Measurements from ENCODE around the gene GRIK3.

DNA sequence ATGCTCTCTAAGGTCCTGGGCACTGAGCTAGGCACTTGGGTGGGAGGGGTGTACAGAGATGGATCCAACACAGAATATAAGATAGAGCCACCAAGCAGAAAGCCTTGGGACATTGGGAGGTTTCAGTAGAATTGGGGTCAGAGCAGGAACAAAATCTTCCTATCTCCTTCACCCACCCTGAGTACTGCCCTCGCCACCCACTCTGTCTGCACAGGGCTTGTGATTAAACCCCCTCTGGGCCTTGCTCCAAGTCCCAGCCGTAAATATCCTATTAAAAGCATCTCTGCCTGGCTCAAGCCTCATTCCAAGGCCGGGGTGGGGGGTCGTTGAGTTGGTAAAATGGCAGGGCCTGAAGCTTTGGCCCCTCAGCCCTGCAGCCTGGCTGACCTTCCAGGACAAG lies 166.7 kb downstream of the GRIK3 start:
- no peak for TF ChIP-seq ZNF274 (IDR thresholded peaks at IDR 0.05; ENCODE audit: low read length)
- TF ChIP-seq ZNF274 (tag by site-specific recombination; IDR thresholded peaks at IDR 0.05; ENCODE audit: borderline replicate concordance) = no peak
- TF ChIP-seq, protein P1, sequence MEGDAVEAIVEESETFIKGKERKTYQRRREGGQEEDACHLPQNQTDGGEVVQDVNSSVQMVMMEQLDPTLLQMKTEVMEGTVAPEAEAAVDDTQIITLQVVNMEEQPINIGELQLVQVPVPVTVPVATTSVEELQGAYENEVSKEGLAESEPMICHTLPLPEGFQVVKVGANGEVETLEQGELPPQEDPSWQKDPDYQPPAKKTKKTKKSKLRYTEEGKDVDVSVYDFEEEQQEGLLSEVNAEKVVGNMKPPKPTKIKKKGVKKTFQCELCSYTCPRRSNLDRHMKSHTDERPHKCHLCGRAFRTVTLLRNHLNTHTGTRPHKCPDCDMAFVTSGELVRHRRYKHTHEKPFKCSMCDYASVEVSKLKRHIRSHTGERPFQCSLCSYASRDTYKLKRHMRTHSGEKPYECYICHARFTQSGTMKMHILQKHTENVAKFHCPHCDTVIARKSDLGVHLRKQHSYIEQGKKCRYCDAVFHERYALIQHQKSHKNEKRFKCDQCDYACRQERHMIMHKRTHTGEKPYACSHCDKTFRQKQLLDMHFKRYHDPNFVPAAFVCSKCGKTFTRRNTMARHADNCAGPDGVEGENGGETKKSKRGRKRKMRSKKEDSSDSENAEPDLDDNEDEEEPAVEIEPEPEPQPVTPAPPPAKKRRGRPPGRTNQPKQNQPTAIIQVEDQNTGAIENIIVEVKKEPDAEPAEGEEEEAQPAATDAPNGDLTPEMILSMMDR (tag by site-specific recombination; IDR thresholded peaks at IDR 0.05) = no peak
- TF ChIP-seq ZBTB1 (tag by site-specific recombination; IDR thresholded peaks at IDR 0.05) = no peak
- no peak for TF ChIP-seq ZSCAN30 (tag by site-specific recombination; IDR thresholded peaks at IDR 0.05)
- TF ChIP-seq, protein P2, sequence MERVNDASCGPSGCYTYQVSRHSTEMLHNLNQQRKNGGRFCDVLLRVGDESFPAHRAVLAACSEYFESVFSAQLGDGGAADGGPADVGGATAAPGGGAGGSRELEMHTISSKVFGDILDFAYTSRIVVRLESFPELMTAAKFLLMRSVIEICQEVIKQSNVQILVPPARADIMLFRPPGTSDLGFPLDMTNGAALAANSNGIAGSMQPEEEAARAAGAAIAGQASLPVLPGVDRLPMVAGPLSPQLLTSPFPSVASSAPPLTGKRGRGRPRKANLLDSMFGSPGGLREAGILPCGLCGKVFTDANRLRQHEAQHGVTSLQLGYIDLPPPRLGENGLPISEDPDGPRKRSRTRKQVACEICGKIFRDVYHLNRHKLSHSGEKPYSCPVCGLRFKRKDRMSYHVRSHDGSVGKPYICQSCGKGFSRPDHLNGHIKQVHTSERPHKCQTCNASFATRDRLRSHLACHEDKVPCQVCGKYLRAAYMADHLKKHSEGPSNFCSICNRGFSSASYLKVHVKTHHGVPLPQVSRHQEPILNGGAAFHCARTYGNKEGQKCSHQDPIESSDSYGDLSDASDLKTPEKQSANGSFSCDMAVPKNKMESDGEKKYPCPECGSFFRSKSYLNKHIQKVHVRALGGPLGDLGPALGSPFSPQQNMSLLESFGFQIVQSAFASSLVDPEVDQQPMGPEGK (tag by site-specific recombination; IDR thresholded peaks at IDR 0.05) = no peak
- TF ChIP-seq SP7 (tag by site-specific recombination; IDR thresholded peaks at IDR 0.05) = no peak
- TF ChIP-seq ZBTB20 (tag by site-specific recombination; IDR thresholded peaks at IDR 0.05) = no peak
- no peak for TF ChIP-seq ZNF514 (tag by site-specific recombination; IDR thresholded peaks at IDR 0.05)
- no peak for TF ChIP-seq MZF1 (tag by site-specific recombination; IDR thresholded peaks at IDR 0.05; ENCODE audit: borderline replicate concordance)
- TF ChIP-seq, protein P3, sequence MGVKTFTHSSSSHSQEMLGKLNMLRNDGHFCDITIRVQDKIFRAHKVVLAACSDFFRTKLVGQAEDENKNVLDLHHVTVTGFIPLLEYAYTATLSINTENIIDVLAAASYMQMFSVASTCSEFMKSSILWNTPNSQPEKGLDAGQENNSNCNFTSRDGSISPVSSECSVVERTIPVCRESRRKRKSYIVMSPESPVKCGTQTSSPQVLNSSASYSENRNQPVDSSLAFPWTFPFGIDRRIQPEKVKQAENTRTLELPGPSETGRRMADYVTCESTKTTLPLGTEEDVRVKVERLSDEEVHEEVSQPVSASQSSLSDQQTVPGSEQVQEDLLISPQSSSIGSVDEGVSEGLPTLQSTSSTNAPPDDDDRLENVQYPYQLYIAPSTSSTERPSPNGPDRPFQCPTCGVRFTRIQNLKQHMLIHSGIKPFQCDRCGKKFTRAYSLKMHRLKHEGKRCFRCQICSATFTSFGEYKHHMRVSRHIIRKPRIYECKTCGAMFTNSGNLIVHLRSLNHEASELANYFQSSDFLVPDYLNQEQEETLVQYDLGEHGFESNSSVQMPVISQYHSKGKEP (tag by site-specific recombination; IDR thresholded peaks at IDR 0.05) = no peak
- no peak for TF ChIP-seq ZNF404 (tag by site-specific recombination; IDR thresholded peaks at IDR 0.05)
- TF ChIP-seq, protein P4, sequence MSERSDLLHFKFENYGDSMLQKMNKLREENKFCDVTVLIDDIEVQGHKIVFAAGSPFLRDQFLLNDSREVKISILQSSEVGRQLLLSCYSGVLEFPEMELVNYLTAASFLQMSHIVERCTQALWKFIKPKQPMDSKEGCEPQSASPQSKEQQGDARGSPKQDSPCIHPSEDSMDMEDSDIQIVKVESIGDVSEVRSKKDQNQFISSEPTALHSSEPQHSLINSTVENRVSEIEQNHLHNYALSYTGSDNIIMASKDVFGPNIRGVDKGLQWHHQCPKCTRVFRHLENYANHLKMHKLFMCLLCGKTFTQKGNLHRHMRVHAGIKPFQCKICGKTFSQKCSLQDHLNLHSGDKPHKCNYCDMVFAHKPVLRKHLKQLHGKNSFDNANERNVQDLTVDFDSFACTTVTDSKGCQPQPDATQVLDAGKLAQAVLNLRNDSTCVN (tag by site-specific recombination; optimal IDR thresholded peaks at IDR 0.05) = no peak
- TF ChIP-seq IKZF3 (tag by site-specific recombination; IDR thresholded peaks at IDR 0.05) = no peak
- no peak for TF ChIP-seq ZBTB17 (tag by site-specific recombination; IDR thresholded peaks at IDR 0.05)
